GM19468 (cell line): ENCODE results near the gene AKT1.
"Not testable (repeated sequence)": the region's sequence is repeated elsewhere in the genome, so short reads cannot be mapped to it uniquely, and the experiment has no call there.

Source experiments
- ATAC-seq: cut with Tn5 transposase; IDR thresholded peaks from one replicate; pipeline ENCODE4 v1.9.1; 2021; ENCODE audit warnings: mild to moderate bottlenecking, moderate library complexity, moderate number of reproducible peaks; ENCODE audit not compliant: unreplicated experiment; ENCODE audit errors: extremely low read depth

Gene AKT1

DNA sequence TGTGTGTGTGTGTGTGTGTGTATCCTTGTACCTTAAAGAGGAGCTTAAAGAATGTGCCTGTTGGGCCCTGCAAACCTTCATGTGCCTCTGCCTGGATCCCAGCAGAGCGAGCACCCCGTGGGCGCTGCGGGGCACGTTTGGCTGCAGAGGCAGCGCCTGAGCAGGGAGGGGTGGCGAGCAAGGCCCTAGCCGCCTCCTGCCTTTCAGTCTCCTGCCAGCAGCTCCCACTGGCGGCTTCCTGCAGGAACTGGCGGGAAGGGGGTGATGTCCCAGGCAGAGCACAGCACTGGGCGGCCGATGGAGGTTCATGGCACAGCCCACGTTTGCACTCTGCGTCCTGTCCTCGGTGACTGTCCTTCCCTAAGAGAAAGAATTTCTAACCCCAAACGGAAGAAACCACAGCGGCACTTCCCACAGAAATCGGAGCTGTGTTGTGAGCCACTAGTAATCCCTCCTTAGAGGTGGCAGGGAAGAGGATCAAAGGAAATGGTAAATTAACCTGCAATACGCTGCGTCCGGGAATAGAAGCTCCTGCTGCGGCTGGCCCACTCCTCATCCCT lies 25.2 kb upstream of the AKT1 start:
- ATAC-seq, result no peak

DNA sequence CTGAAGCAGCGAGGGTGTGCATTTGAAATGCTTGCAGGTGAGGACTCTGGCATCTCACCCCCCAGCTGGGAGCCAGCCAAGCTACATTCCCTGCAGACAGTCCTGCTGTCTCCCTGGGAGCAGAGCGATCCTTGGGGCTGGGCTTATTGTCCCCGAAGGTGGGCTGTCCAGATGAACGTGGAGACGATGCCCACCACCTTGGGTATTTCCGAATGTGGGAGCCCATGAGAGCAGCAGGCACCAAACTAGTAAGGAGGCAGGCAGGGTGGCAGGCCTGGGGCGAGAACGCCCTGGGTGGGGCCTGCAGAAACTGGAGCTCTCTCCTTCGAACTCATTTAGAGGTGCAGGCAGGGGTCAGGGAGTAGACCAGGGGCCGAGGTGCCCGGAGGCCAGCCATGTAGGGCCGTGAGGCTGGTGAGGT lies 23.8 kb upstream of the AKT1 start:
- no peak for ATAC-seq

DNA sequence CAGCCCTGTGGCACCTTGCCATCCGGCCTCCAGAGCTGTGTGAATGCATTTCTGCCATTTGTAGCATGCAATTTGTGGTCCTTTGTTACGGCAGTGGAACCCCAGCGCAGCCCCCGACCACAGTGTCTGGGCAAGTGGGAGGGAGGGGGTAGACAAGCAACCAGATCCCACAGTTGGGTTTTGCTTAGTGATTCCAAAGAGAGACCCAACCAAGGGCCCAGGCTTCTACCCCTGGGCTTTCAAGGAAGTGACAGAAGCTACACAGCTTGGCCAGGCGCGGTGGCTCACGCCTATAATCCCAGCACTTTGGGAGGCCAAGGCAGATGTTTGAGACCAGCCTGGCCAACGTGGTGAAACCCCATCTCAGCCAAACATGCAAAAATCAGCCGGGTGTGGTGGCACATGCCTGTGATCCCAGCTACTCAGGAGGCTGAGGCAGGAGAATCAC lies 23.2 kb upstream of the AKT1 start:
- ATAC-seq, result no peak

DNA sequence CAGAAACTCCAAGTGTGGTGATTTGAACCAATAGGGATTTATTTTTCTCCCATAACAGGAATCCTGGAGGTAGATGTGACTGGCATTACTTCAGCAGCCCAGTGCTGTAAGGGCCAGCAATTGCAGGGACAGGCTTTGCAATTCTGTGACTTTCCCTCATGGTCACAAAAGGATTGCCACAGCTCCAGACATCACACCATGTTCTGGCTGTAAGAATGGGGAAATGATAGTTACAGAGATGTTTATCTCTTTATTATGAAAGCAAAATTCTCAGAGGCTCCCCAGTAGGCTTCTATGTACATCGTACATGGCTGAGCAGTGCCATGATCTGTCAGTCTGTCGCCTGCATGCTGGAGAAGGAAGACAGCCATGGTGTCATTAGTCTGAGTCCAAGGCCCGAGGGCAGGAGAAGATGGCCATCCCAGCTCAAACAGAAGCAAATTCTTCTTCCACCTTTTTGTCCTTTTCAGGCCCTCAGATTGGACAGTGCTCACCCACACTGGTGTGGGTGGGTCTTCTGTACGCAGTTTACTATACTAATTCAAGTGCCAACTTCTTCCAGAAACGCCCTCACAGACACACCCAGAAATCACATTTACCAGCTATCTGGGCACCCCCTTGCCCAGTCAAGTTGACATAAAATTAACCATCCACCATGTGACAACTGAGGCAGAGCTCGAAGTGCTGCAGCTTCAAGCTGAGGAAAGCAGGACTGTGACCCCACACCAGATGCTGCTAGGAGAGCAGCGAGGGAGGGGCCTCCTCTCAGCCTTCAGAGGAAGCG lies 22.6 kb upstream of the AKT1 start:
- no peak for ATAC-seq

DNA sequence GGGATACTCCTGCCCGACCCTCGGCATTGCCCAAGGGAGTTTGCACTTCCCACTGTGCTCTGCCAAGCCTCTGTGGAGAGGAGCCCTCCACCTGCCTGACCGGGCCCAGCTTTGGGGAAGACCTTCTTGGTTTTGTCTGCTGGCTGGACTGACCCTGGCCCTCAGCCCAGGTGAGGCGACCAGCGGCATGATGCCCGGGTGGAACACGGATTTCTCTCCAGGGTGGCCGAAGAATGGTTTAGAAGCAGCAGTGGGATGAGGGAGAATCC lies 21.0 kb upstream of the AKT1 start:
- ATAC-seq, result no peak

DNA sequence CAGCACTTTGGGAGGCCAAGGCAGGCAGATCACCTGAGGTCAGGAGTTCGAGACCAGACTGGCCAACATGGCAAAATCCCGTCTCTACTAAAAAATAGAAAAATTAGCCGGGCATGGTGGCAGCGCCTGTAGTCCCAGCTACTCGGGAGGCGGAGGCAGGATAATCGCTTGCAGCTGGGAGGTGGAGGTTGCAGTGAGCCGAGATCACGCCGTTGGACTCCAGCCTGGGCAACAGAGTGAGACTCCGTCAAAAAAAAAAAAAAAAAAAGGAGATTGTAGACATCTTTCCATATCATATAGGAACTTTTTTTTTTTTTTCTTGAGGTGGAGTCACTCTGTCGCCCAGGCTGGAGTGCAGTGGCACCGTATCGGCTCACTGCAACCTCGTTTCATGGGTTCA lies 19.2 kb upstream of the AKT1 start:
- ATAC-seq, result not testable (repeated sequence)

DNA sequence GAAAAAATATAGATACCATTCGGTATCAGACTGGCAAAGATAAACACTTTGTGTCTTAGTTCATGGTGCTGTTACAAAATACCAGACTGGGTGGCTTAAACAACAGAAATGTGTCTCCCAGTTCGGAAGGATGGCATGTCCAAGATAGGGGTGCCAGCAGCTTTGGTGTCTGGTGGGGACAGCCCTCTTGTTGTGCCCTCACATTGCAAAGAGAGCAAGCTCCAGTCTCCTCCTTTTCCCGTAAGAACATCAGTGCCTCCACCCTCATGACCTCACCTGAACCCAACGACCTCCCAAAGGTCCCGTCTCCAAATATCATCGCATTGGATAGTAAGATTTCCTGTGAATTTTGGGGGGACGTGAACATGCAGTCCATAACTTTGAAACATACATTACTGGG lies 17.7 kb upstream of the AKT1 start:
- ATAC-seq, result no peak

DNA sequence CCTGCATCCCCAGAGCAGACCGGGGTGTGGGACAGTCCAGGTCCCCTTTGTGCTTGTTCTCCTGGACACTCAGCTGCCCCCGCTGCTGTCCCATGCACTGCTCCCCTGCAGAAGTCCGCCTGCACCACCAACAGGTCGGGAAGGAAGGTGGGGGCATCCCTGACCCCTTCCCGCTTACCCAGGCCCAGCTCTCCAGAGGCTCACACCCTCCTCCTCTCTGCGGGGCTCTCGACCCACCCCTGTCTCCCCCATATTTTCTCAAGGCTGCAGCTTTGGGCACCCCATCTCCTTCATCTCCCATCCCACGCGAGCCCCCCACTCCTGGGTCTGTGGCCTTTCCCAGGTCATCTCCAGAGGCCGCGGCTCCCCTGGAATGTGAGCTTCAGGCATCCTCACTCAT lies 14.8 kb upstream of the AKT1 start:
- ATAC-seq, result no peak

DNA sequence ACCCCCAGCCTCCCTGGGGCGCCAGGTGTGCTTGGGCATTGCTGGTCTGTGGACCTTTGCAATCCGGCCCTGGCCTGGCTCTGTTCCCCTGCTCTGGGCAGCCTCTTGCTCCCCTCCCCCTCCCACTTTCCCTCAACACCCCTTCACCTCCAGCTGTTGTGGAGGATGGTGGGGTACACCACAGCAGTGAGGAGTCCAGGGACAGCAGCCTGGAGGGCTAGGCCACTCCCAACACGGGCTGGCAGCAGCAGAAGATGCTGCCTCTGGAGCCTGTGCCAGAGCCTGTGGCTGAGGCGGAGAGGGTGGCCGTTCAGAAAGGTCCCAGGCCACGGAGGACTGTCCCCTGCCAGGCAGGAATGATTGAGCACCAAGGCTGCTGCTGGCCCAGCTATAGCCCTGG lies 12.9 kb upstream of the AKT1 start:
- ATAC-seq, result no peak

DNA sequence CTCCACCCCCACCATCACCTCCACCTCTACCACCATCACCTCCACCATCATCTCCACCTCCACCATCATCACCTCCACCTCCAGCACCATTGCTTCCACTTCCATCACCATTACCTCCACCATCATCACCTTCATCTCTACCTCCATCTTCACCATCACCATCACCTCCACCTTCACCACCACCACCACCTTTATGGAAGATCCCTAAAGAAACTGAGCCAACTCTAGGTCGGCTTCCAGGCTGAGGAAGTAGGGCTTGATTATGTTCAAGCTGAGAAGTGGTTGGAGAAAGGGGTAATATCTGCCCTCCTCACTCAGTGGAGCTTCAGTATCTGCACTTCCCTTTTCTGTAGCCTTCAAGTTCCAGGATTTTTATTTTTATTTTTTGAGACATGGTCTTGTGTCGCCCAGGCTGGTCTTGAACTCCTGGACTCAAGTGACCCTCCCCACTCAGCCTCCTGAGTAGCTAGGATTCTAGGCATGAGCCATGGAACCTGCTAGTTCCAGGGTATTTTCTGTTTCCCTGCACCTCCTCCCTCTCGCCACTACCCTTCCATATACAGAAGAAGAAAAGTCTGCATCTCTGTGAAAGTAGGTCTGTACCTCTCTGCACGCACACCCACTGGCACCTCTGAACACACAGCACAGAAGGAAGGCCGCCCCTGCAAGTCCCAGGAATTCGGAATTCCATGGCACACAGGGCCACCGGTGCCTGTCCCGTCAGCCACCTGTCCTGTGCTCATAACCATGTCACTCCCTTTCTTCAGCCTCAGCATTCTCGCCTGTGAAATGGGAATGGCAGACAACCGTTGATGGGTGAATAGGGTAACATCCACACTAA lies 11.3 kb upstream of the AKT1 start:
- no peak for ATAC-seq

DNA sequence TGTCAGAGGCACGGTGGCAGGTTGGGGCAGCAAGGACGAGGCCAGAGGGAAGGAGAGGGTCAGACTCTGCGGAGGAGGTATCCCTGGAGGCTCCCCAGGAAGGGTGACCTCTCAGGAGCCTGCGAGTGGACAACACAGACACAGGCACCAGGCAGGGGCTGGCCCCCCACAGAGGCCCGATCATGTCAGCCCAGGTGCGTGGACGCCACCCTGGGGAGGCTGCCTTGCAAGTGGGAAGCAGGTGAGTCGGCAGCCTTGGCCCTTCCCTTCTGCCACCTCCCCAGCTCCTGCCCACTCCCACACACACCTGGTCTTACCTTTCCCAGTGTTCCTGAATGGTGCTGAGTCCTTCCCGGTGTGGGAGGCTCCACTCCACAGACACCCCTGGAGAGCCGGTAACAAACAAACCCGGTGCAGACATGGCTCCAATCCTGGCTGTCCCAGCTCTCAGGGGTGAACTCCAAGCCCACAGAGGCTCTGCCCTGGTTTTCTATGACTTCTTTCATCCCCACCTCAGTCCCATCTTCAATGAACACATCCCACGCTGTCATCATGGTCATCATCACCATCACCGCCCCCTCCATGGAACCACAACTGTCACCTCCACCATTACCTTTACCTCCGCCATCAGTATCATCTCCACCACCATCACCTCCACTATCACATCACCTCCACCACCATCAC lies 10.5 kb upstream of the AKT1 start:
- no peak for ATAC-seq

DNA sequence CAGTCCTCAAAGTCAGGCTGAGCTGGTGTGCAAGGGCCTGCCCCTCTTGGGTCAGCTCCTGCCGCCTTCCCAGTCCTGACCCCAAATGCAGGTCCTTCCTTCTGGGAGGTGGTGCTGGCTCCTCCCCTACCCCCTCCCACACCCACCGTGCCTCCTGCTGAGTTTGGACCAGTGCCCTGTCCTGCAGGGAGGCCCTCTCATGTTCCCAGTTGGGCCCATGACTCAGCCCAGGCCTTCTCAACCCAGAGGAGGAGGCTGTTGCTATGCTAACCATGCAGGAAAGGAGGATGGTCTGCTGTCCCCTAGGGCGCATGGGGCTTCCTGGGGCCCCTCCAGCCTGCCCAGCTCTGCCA lies 9.8 kb upstream of the AKT1 start:
- ATAC-seq, result no peak

DNA sequence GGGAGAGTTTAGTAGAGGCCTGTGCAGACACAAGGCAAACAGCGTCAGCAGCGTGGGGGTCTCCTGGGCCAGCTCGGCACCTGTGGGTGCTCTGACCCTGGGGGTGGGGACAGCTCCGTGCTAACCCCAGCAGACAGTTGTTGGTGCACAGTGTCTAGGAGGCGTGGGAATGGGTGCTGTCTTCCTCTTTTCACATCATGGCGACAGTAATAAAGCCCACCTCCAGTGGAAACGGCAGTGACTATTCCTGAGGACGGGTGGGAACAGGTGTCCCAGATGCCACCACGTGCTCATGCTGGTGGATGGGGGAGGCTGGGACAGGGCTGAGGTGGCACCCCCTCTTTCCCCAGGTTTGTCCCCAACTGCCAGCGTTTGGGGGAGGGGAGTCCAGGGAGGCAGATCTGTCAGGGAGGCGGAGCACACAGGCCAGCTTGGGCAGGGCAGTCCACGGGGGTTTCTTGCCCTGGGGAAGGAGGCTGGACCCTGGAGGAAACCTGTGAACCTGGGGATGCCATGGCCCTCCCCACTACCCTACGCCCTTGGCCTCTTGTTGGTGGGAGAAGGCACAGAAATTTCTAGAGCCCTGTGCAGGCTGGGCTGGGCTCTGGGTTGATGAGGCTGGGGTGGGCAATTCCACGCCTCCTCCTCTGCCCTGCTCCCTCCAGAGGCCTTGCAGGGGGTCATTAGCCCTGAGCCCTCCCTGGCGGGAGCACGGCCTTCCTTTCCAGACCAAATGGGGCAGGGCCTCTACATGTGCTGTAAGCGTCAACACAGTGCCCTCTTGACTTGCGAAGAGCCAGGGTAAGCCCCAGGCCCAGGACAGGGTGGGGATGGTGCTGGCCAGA lies 9.2 kb upstream of the AKT1 start:
- ATAC-seq, result no peak

DNA sequence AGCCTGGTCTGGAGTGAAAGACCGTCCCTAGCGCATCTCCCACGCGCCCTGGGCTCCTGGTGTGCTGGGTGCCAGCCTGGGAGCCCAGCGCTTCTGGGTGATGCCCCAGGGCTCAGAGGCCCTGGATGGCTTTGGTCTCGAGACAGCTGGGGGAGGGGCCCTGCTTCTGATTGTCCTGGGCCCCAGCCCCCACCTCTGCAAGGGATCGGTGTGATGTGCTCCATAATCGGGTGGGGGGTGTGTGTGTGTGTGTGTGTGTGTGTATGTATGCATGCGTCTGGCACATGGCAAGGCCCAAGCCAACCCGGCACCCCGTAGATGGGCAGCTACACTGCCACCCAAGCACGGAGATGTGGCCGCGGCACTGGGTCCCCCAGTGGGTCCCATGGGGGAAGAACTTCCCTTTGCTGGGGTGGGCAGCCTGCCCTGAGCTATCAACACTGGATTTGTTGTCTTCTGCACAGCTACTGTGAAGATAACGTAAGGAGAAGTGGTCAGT lies 8.4 kb upstream of the AKT1 start:
- ATAC-seq, result no peak

DNA sequence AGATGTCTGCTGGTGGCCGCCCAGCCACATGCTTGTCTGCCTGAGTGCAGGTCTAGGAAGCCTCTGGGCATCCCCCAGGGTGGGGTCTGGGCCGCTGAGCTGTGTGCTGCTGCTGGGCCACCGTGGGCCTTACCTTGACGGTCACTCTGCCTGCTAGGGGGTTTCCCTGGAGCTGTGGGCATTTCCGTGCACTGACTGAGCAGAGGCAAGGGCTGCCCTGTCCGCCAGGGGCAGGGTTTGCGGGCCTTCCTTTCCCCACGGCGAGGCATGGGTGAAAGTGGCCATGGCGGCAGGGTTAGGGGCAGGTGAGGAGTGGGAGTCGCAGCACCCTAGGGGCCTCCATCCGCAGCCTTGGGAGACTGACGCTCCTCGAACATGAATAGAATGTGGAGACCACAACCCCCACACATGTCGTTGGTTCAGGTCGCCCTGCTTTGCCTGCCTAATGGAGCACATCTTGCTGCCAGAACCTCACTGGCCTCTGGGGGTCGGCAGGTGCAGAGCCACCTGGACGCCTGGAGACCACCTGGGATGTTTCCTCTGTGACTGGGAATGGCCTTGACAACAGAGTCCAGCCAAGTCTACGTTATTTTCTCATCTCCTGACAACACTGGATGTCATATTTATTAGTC lies 7.8 kb upstream of the AKT1 start:
- no peak for ATAC-seq

DNA sequence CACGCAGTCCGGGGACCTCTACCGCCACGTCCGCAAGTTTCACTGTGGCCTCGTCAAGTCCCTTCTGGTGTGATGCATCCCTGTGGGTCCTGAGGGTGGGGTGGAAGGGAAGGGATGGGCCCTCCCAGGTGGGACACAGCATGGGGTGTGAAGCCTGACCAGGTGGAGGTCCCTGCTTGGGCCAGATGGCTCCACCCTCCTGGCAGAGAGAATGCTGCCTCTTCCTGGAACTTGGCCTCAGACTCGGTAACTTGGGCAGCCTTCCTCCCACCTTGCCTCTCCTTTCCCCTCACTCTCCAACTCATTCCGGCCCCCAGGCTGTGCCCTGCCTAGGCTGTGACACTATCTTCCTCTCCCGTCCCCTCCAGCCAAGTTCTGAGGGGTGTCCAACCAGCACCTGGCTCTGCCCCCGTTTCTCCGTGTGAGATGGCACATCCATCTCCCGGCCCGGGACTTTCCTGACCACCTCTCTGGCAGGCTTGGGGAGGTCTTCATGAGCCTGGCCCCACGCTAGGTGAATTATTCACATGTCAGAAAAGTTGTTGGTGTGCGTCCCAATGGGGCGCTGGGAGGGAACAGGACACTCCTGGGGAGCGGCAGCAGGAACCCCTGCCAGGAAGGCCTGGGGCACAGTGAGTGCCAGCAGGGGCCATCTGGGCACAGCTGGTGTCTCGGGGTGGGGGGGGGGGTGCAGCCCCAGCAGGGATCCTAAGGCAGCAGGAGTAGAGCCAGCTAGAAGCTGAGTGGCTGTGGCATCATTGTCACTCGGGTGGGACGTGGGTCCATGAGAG lies 7.0 kb upstream of the AKT1 start:
- no peak for ATAC-seq

DNA sequence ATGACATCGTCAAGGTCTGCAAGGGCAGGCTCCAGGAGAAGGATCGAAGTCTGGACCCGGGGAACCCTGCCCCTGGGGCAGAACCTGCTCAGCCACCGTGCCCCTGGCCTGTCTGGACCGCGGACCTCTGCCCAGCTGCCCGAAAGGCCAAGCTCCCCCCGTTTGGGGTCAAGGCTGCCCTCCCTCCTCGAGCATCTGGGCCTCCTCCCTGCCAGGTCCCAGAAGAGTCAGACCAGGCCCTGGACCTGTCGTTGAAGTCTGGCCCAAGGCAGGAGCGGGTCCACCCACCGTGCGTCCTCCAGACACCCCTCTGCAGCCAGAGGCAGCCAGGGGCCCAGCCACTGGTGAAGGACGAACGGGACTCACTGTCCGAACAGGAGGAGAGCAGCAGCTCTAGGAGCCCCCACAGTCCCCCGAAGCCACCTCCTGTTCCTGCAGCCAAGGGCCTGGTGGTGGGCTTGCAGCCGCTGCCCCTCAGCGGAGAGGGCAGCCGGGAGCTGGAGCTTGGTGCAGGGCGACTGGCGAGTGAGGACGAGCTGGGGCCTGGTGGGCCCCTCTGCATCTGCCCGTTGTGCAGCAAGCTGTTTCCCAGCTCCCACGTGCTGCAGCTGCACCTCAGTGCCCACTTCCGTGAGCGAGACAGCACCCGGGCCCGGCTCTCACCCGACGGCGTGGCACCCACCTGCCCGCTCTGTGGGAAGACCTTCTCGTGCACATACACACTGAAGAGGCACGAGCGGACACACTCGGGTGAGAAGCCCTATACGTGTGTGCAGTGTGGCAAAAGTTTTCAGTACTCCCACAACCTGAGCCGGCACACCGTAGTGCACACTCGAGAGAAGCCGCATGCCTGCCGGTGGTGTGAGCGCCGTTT lies 6.2 kb upstream of the AKT1 start:
- no peak for ATAC-seq
